H1 (cell line): ENCODE data around the gene TAB3. TPM values are rescaled to one million over a fixed set of nuclear protein-coding genes. Genes with fewer than 3 reads are reported as not detected.

Experiments
- CTCF ChIA-PET: fragments of 300-600 bp; sonication (Branson Sonifier 250); formaldehyde crosslinking; loops from one replicate; lab custom pipeline; 2021; ENCODE audit not compliant: partially characterized antibody; lab: Charles Lee
- POLR2A ChIA-PET: fragments of 300-600 bp; sonication (Branson Sonifier 250); formaldehyde crosslinking; loops from one replicate; lab custom pipeline; 2021; ENCODE audit warnings: inconsistent platforms; ENCODE audit not compliant: partially characterized antibody; lab: Charles Lee
- DNase-seq, 2 experiments: peaks; one replicate each; pipeline versions ENCODE4 v3.0.0 to v3.0.0-alpha.2; 2010 to 2022; ENCODE audit warnings: low spot score in 2 of 2, low read depth in 1 of 2, mixed read lengths in 1 of 2
- FAIRE-seq: peaks from 2 replicates; lab custom pipeline; 2011; peaks lifted over from hg19 to GRCh38; lab: Jason Lieb, UNC
- H2AFZ ChIP-seq: 2 replicates; pipeline ENCODE4 v1.8.1; 2012; ENCODE audit warnings: low read length, inconsistent platforms
- H2AK5ac ChIP-seq: 2 replicates; pipeline ENCODE4 v1.6.1; 2013; ENCODE audit warnings: low read depth, low read length
- H2BK120ac ChIP-seq: replicated peaks from 2 replicates; pipeline ENCODE3; 2013; ENCODE audit warnings: low read depth, low read length, inconsistent platforms
- H2BK12ac ChIP-seq: 2 replicates; pipeline ENCODE4 v1.6.1; 2013; ENCODE audit warnings: low read depth, low read length
- H2BK15ac ChIP-seq: 2 replicates; pipeline ENCODE4 v1.6.1; 2013; ENCODE audit warnings: low read length
- H2BK20ac ChIP-seq: 2 replicates; pipeline ENCODE4 v1.6.1; 2013; ENCODE audit warnings: low read length
- H2BK5ac ChIP-seq: 2 replicates; pipeline ENCODE4 v1.6.1; 2013; ENCODE audit warnings: low read depth, low read length
- H3K14ac ChIP-seq: 2 replicates; pipeline ENCODE4 v1.6.1; 2013; ENCODE audit warnings: inconsistent platforms; ENCODE audit not compliant: insufficient read length
- H3K18ac ChIP-seq: 2 replicates; pipeline ENCODE4 v1.6.1; 2013; ENCODE audit warnings: low read length; ENCODE audit errors: extremely low read depth
- H3K23ac ChIP-seq: 2 replicates; pipeline ENCODE4 v1.6.1; 2013; ENCODE audit warnings: inconsistent platforms; ENCODE audit not compliant: insufficient read length
- H3K23me2 ChIP-seq: 2 replicates; pipeline ENCODE4 v1.6.1; 2013; ENCODE audit warnings: low read depth, low read length
- H3K27ac ChIP-seq: 2 replicates; pipeline ENCODE4 v1.6.1; 2011; ENCODE audit warnings: low read depth, low read length, inconsistent platforms
- H3K27me3 ChIP-seq, 4 experiments: replicated peaks in 1 of 4; 1 replicate in 1 of 4; 2 replicates in 3 of 4; pipeline versions ENCODE4 v1.6.1 to v1.8.1; 2011 to 2013; ENCODE audit warnings: low read length in 3 of 4, mild to moderate bottlenecking in 3 of 4, inconsistent platforms in 2 of 4, mixed read lengths in 2 of 4, moderate library complexity in 1 of 4; ENCODE audit not compliant: control insufficient read depth in 3 of 4, insufficient read depth in 3 of 4; ENCODE audit errors: extremely low read depth in 1 of 4
- H3K36me3 ChIP-seq, 4 experiments: 2 replicates each; pipeline versions ENCODE4 v1.6.1 to v1.8.1; 2011 to 2013; ENCODE audit warnings: mild to moderate bottlenecking in 4 of 4, low read length in 3 of 4, moderate library complexity in 2 of 4, control low read depth in 1 of 4, inconsistent platforms in 1 of 4; ENCODE audit not compliant: insufficient read depth in 4 of 4, control insufficient read depth in 2 of 4
- H3K4ac ChIP-seq: replicated peaks from 2 replicates; pipeline ENCODE3; 2013; ENCODE audit warnings: low read length, low read depth, mixed read lengths, inconsistent platforms; ENCODE audit not compliant: insufficient read length
- H3K4me1 ChIP-seq, 4 experiments: replicated peaks in 1 of 4; 1 replicate in 1 of 4; 2 replicates in 3 of 4; pipeline versions ENCODE4 v1.6.1 to v1.8.1; 2011 to 2013; ENCODE audit warnings: low read length in 3 of 4, inconsistent platforms in 2 of 4, mixed read lengths in 1 of 4; ENCODE audit not compliant: insufficient read depth in 4 of 4, control insufficient read depth in 3 of 4
- H3K4me2 ChIP-seq, 2 experiments: 2 replicates each; pipeline versions ENCODE4 v1.6.1 to v1.8.1; 2011 to 2013; ENCODE audit warnings: low read depth in 2 of 2, low read length in 2 of 2, control low read depth in 1 of 2, inconsistent platforms in 1 of 2, mild to moderate bottlenecking in 1 of 2; ENCODE audit not compliant: insufficient read depth in 1 of 2
- H3K4me3 ChIP-seq, 4 experiments: fragments of 200-600, 300-600 bp in 1 of 4; sonication (generic), shearing (Covaris generic), sonication (Bioruptor Twin) in 1 of 4; 2 replicates each; pipeline versions ENCODE4 v1.5.1 to v1.8.1; 2011 to 2016; ENCODE audit warnings: low read length in 4 of 4, low read depth in 3 of 4, control low read depth in 2 of 4, inconsistent platforms in 2 of 4, mild to moderate bottlenecking in 2 of 4, mixed read lengths in 1 of 4, moderate library complexity in 1 of 4; ENCODE audit not compliant: insufficient read depth in 2 of 4; ENCODE audit errors: extremely low read depth in 1 of 4
- H3K56ac ChIP-seq: replicated peaks from 2 replicates; pipeline ENCODE3; 2013; ENCODE audit warnings: low read depth, mild to moderate bottlenecking, mixed read lengths, low read length, inconsistent platforms; ENCODE audit not compliant: insufficient read length
- H3K79me1 ChIP-seq: 2 replicates; pipeline ENCODE4 v1.6.1; 2013; ENCODE audit warnings: low read depth, low read length, control low read depth
- H3K79me2 ChIP-seq, 2 experiments: 2 replicates each; pipeline versions ENCODE4 v1.6.1 to v1.8.1; 2012 to 2013; ENCODE audit warnings: low read length in 2 of 2, mild to moderate bottlenecking in 2 of 2, inconsistent platforms in 1 of 2; ENCODE audit not compliant: insufficient read depth in 2 of 2, control insufficient read depth in 1 of 2
- H3K9ac ChIP-seq, 4 experiments: replicated peaks in 1 of 4; 1 replicate in 1 of 4; 2 replicates in 3 of 4; pipeline versions ENCODE4 v1.6.1 to v1.8.1; 2011 to 2013; ENCODE audit warnings: low read depth in 3 of 4, low read length in 3 of 4, control low read depth in 2 of 4, mild to moderate bottlenecking in 2 of 4, moderate library complexity in 2 of 4, inconsistent platforms in 1 of 4; ENCODE audit errors: extremely low read depth in 1 of 4
- H3K9me3 ChIP-seq, 2 experiments: 2 replicates each; pipeline versions ENCODE4 v1.6.1 to v1.8.1; 2012 to 2013; ENCODE audit warnings: mild to moderate bottlenecking in 2 of 2, moderate library complexity in 2 of 2, control low read depth in 1 of 2, inconsistent platforms in 1 of 2, low read depth in 1 of 2, low read length in 1 of 2, mixed read lengths in 1 of 2; ENCODE audit not compliant: insufficient read depth in 2 of 2
- H4K20me1 ChIP-seq, 2 experiments: replicated peaks in 1 of 2; 2 replicates each; pipeline versions ENCODE3 to v1.8.1; 2011 to 2013; ENCODE audit warnings: inconsistent platforms in 2 of 2, low read length in 2 of 2, mild to moderate bottlenecking in 1 of 2; ENCODE audit not compliant: insufficient read depth in 2 of 2, control insufficient read depth in 1 of 2
- H4K5ac ChIP-seq: 2 replicates; pipeline ENCODE4 v1.6.1; 2013; ENCODE audit warnings: low read length, low read depth, mixed read lengths, inconsistent platforms; ENCODE audit not compliant: insufficient read length
- H4K8ac ChIP-seq: 2 replicates; pipeline ENCODE4 v1.8.0; 2013; ENCODE audit warnings: mild to moderate bottlenecking, moderate library complexity, low read length, inconsistent platforms; ENCODE audit not compliant: insufficient read depth; ENCODE audit errors: extremely low read depth
- H4K91ac ChIP-seq: replicated peaks from 2 replicates; pipeline ENCODE3; 2013; ENCODE audit warnings: low read length, mixed read lengths, inconsistent platforms; ENCODE audit not compliant: insufficient read length
- CBX8 ChIP-seq: fragments of 300-800, 300-1000 bp; sonication (generic); IDR thresholded peaks from 2 replicates; pipeline ENCODE4 v1.7.1; 2016; ENCODE audit warnings: low read depth, low read length, borderline replicate concordance
- CREB1 ChIP-seq: IDR thresholded peaks from 2 replicates; pipeline ENCODE4 v1.6.1; 2012; ENCODE audit warnings: inconsistent platforms
- GTF2F1 ChIP-seq: IDR thresholded peaks from 2 replicates; pipeline ENCODE4 v1.6.1; 2012; ENCODE audit warnings: low read depth, low read length, improper control_type of control experiment, borderline replicate concordance
- MAFK ChIP-seq: IDR thresholded peaks from 2 replicates; pipeline ENCODE4 v1.6.1; 2012; ENCODE audit warnings: low read depth, mild to moderate bottlenecking, improper control_type of control experiment, low read length
- NANOG ChIP-seq: IDR thresholded peaks from 2 replicates; pipeline ENCODE4 v1.6.1; 2011; ENCODE audit warnings: low read length, low read depth, mild to moderate bottlenecking, inconsistent platforms; ENCODE audit not compliant: insufficient read depth, poor library complexity, severe bottlenecking
- RNF2 ChIP-seq: fragments of 200-900, 300-1000 bp; sonication (generic); IDR thresholded peaks from 2 replicates; pipeline ENCODE4 v1.7.1; 2016; ENCODE audit warnings: borderline replicate concordance, low read depth, mild to moderate bottlenecking, antibody characterized with exemption, low read length; ENCODE audit not compliant: poor library complexity, severe bottlenecking; ENCODE audit errors: missing control alignments
- TAF1 ChIP-seq: IDR thresholded peaks from 2 replicates; pipeline ENCODE4 v1.6.1; 2011; ENCODE audit warnings: mild to moderate bottlenecking, low read depth, low read length
- TBP ChIP-seq: IDR thresholded peaks from 2 replicates; pipeline ENCODE4 v1.6.1; 2011; ENCODE audit warnings: low read depth, low read length, improper control_type of control experiment
- WGBS, 2 experiments: shearing (Covaris generic) in 1 of 2; methylation state at CpG; one replicate each; pipeline versions ENCODE4 v1.1.6 to v1.1.7; 2013 to 2015; ENCODE audit warnings: low lambda C conversion rate in 2 of 2, mixed read lengths in 2 of 2, inconsistent platforms in 1 of 2, low coverage in 1 of 2, missing lambda C conversion rate in 1 of 2; ENCODE audit not compliant: insufficient replicate concordance in 2 of 2, insufficient coverage in 1 of 2, insufficient read length in 1 of 2; ENCODE audit errors: extremely low coverage in 1 of 2, missing lambda C conversion rate in 1 of 2; 5-methylcytosine and 5-hydroxymethylcytosine counted together
- polyA plus RNA-seq, 7 experiments: library from polyadenylated mRNA; depleted of rRNA in 3 of 7; stranded (reverse) in 5 of 7; unstranded in 2 of 7; fragments of >200 nt in 5 of 7; fragments of 200-250 nt in 2 of 7; gene quantifications; 1 replicate in 5 of 7; 2 replicates in 1 of 7; 4 replicates in 1 of 7; pipeline versions ENCODE4 v1.2.1 to v1.2.3, GENCODE V29; 2011 to 2013; ENCODE audit warnings: missing spikeins in 2 of 7, mixed read lengths in 2 of 7
- total RNA-seq: library from RNA; stranded (reverse); fragmentation: NEBNext Ultra II Directional; extraction: Animal tissue kit (Norgen Biotek cat#: 25700); gene quantifications from 2 replicates; pipeline ENCODE4 v1.2.1, GENCODE V29; 2021

TAB3 gene
- total and polyA plus RNA-seq, 2 of the 8 experiments (the other 6 are each of a cell fraction or from before 2014, with no cell fraction given) = 12.7 to 12.9 TPM

DNA sequence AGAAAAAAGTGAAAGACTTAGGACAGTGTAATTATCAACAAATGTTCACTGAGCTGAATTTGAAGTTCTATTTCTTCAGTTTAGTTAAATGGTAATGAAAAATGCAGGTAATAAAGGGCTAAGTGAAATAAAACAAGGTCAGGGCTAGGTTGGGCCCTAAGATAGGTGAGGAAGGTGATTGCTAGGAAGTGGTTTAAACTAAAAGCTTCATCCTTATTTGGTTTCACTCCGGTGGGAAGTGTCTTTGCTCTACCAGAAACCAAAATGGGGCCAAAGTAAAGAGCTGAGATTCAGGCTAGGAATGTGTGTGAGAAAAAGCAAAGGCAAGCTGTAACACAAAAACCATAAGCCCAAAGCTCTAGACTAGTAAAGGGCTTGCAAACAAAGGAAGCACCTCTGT, 31.0 kb downstream of the TAB3 start:
- Histone ChIP-seq H2AFZ (no peak overlapping the region), H3K4me1 (peaks cover 0 to 7% (median 0%) of the 10 kb centered on the region in 4 experiments; a peak in 2 of 7 replicates), H3K4ac (no peak overlapping the region), H3K4me3 (peak overlapping the region in 1 of 4 experiments; percentile 19; a peak in 1 of 8 replicates), H3K56ac (no peak overlapping the region), H3K9ac (no peak overlapping the region), H3K23ac (no peak overlapping the region), H4K5ac (no peak overlapping the region), H3K4me2 (peak overlapping the region; percentile 42 to 43; a peak in 3 of 4 replicates), H3K9me3 (no peaks in the 10 kb centered on the region)
- no peak for TF ChIP-seq MAFK
- TF ChIP-seq TBP = no peak
- TF ChIP-seq GTF2F1 = no peak
- TF ChIP-seq TAF1 = no peak
- no peak for TF ChIP-seq CREB1
- no peak for TF ChIP-seq CBX8
- TF ChIP-seq NANOG = no peak
- TF ChIP-seq RNF2 = no peak
- TF ChIP-seq, all 59 proteins: peak for 0
- Histone ChIP-seq H2BK5ac (no peak overlapping the region), H3K14ac (no peak overlapping the region), H3K79me1 (no peaks in the 10 kb centered on the region), H3K27ac (no peak overlapping the region), H2AK5ac (no peak overlapping the region), H3K18ac (no peak overlapping the region), H2BK12ac (no peak overlapping the region), H4K91ac (no peak overlapping the region), H4K20me1 (no peaks in the 10 kb centered on the region), H3K79me2 (no peaks in the 10 kb centered on the region), H3K27me3 (no peaks in the 10 kb centered on the region), H3K36me3 (peaks cover 2 to 14% (median 6%) of the 10 kb centered on the region in 4 experiments; a peak in 5 of 8 replicates), H2BK20ac (no peak overlapping the region), H4K8ac (no peak overlapping the region), H3K23me2 (no peaks in the 10 kb centered on the region), H2BK15ac (no peak overlapping the region), H2BK120ac (no peak overlapping the region)
- POLR2A ChIA-PET = no interaction called here
- WGBS, 2 experiments = 41% methylated on average over 1 of the region's 1 CpG; no CpG with 5 or more reads in 1 of the 2 experiments
- CTCF ChIA-PET = interaction anchor here (0.6 to 0.9 kb wide), 2 partner anchors 48 to 122 kb away, joined by 4 read pairs; no protein-coding TSS in a partner anchor
- no peak for FAIRE-seq
- no peak for DNase-seq
